Peyer's patch (tissue), 4 donors: ENCODE data around the gene CD101.

Experiments used
- POLR2A ChIP-seq, 2 donors: fragments of 450-650 bp; IDR thresholded peaks; one replicate each; pipeline ENCODE4 v1.5.1; 2017; ENCODE audit warnings: antibody characterized with exemption in 2 of 2, mild to moderate bottlenecking in 2 of 2, moderate library complexity in 2 of 2
- TF ChIP-seq, protein P1 (sequence below), 6 experiments: fragments of 450-650 bp in 4 of 6; fragments of 200-600 bp in 2 of 6; sonication (generic) in 1 of 6; IDR thresholded peaks; one replicate each; pipeline ENCODE4 v1.5.1; 2017 to 2019; ENCODE audit warnings: antibody characterized with exemption in 6 of 6, mild to moderate bottlenecking in 3 of 6, moderate library complexity in 1 of 6

DNA sequence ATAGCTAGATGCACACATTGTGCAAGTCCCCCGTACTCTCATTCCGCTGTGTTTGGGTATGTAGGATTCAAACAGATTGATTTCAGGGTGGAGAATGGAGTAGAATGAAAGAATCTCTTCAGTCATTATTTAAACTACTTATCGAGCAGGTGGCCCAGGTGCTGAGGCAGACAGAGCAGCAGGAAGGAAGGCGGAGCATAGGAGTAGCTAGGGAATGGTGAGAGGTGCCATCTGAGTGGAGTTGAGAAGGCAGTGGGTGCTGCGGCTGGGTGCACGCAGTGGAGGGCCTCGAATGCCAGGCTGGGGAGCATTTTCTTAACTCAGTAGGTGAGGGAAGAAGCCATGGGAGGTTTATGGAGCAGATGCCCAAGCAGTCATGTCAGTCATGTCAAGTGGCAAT lies 45.2 kb upstream of the CD101 start:
- TF ChIP-seq, protein P1, sequence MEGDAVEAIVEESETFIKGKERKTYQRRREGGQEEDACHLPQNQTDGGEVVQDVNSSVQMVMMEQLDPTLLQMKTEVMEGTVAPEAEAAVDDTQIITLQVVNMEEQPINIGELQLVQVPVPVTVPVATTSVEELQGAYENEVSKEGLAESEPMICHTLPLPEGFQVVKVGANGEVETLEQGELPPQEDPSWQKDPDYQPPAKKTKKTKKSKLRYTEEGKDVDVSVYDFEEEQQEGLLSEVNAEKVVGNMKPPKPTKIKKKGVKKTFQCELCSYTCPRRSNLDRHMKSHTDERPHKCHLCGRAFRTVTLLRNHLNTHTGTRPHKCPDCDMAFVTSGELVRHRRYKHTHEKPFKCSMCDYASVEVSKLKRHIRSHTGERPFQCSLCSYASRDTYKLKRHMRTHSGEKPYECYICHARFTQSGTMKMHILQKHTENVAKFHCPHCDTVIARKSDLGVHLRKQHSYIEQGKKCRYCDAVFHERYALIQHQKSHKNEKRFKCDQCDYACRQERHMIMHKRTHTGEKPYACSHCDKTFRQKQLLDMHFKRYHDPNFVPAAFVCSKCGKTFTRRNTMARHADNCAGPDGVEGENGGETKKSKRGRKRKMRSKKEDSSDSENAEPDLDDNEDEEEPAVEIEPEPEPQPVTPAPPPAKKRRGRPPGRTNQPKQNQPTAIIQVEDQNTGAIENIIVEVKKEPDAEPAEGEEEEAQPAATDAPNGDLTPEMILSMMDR (IDR thresholded peaks at IDR 0.05): no peak
- TF ChIP-seq POLR2A (IDR thresholded peaks at IDR 0.05): no peak
